Measurements from ENCODE around the gene KIRREL3.
A peak's percentile ranks its signal among the peaks of the same experiment; 100 is the strongest.

The KIRREL3 gene

GRCh38 chr11:127027000-127027399 is 26.4 kb upstream of the KIRREL3 start:
- no peak for DNase-seq (ENCODE audit: low read depth, low spot score)
- ChIA-PET CTCF (interaction anchor here (0.8 kb wide), 1 partner anchor 48 kb away, joined by 3 read pairs; no protein-coding TSS in a partner anchor), POLR2A (no interaction called here)
- no peak overlapping the region for H3K4me3 ChIP-seq (ENCODE audit: low read depth, low read length)
- no peak for TF ChIP-seq CTCF (IDR thresholded peaks at IDR 0.05; ENCODE audit: insufficient read depth, low read length, missing control alignments)

DNA sequence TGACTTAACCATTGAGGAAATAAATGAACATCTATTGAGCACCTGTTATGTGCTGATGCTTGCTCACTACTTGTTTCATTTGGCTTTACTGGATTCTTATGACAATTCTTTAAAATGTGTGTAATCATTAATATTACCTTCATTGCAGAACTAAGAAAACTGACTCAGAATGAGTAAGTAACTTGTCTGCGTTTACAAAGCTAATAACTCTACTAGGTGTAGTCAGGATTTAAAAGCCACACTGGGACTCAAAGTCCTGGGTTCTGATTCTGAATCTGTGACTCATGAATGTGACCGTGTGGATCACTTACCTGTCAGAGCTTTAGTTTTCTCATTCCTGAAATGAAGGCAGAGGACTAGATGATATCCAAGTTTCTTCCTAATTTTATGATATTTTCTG is 23.4 kb upstream of the KIRREL3 start:
- ChIA-PET POLR2A (no interaction called here), CTCF (interaction anchor here (1.0 kb wide), 1 partner anchor 14 kb away, joined by 3 read pairs; no protein-coding TSS in a partner anchor)
- no peak for TF ChIP-seq CTCF (IDR thresholded peaks at IDR 0.05; ENCODE audit: insufficient read depth, low read length, missing control alignments)
- no peak overlapping the region for H3K4me3 ChIP-seq (ENCODE audit: low read depth, low read length)
- DNase-seq (ENCODE audit: low read depth, low spot score) = no peak

DNA sequence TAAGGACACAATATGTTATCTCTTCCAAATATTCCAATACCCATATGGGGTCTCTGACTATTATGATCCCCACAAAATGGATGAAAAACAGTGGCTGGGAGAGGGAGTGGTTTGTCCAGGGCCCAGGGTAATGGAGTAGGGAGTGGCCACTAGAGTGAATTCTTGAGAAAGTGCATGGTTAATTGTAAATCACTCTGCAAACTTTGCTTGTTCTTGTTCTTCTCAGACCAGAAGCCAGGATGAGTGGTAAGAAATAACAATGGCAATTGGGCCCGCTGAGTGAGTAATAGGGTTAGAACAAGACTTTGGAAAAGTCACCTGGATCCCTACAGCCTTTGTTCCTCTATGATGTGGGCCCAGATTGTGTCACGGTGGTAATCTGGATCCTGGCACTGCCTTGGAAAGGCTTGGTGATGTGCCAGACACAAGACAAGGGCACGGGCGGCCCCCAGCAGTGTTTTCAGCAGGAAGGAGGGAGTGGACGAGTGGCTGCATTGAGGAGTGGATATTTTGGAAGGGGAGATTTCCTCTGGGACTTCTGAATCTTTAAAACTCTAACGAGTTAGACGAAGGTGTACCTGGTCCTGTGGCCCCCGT is 18.2 kb upstream of the KIRREL3 start:
- no peak overlapping the region for H3K4me3 ChIP-seq (ENCODE audit: low read depth, low read length)
- no peak for TF ChIP-seq CTCF (IDR thresholded peaks at IDR 0.05; ENCODE audit: insufficient read depth, low read length, missing control alignments)
- no peak for DNase-seq (ENCODE audit: low read depth, low spot score)
- ChIA-PET CTCF (interaction anchor here (0.6 to 1.1 kb wide), 3 partner anchors 11 to 445 kb away, joined by 3 read pairs; no protein-coding TSS in a partner anchor), POLR2A (no interaction called here)

DNA sequence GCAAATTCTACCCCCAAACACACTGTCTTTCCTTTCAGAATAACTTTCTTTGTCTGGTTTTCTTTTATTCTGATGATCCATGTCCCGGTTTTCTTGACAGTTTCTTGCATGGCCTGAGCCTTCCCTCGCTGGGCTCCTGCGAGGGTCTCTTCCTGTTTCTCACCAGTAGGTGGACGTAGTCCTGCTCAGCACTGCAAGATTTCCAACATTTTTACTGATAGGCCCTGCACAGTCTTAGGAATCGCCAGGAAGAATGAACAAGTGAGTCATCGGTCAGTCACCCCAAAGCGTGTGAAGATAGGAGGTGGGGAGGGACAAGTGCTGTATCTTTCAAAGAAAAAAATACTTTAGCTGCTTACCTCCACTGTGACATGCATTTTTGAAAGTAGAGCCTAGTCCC is 16.9 kb upstream of the KIRREL3 start:
- no peak overlapping the region for H3K4me3 ChIP-seq (ENCODE audit: low read depth, low read length)
- ChIA-PET POLR2A (no interaction called here), CTCF (interaction anchor here (0.6 to 1.9 kb wide), 12 partner anchors 9 to 410 kb away, joined by 3 to 9 read pairs (median 4); no protein-coding TSS in a partner anchor)
- TF ChIP-seq CTCF (IDR thresholded peaks at IDR 0.05; ENCODE audit: insufficient read depth, low read length, missing control alignments) = peak; percentile 76
- DNase-seq (ENCODE audit: low read depth, low spot score) = peak; percentile 63

DNA sequence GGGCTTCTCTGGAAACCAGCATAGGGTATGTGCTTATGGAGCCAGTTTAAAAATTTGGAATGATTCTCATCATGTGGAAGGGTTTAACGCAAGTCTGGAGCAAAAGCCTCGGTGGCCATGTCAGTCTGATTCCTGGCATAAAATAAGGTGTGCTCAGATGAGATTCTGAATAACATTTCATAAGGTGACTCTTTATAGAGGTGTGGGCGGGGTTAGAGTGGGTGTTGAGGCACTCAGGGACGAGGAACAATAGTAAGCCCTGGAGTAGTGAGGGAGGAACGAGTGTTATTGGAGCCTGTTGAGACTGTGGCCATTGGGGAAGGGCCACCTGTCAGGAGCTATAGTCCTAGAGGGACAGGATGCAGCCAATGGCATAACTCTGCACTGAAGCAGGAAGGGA is 13.0 kb upstream of the KIRREL3 start:
- TF ChIP-seq CTCF (IDR thresholded peaks at IDR 0.05; ENCODE audit: insufficient read depth, low read length, missing control alignments) = no peak
- no peak for DNase-seq (ENCODE audit: low read depth, low spot score)
- ChIA-PET POLR2A (no interaction called here), CTCF (interaction anchor here (1.8 kb wide), 1 partner anchor 62 kb away, joined by 5 read pairs; no protein-coding TSS in a partner anchor)
- no peak overlapping the region for H3K4me3 ChIP-seq (ENCODE audit: low read depth, low read length)

- no peak for TF ChIP-seq CTCF (IDR thresholded peaks at IDR 0.05; ENCODE audit: insufficient read depth, low read length, missing control alignments)
- POLR2A ChIA-PET = no interaction called here
- CTCF ChIA-PET = interaction anchor here (1.0 kb wide), 1 partner anchor 11 kb away, joined by 3 read pairs; no protein-coding TSS in a partner anchor
- no peak overlapping the region for H3K4me3 ChIP-seq (ENCODE audit: low read depth, low read length)
- DNase-seq (ENCODE audit: low read depth, low spot score) = no peak
Measured at GRCh38 chr11:127006311-127006710, 5.7 kb upstream of the KIRREL3 start.
